ENCODE results near the gene HOXB1.

Gene HOXB1

DNA sequence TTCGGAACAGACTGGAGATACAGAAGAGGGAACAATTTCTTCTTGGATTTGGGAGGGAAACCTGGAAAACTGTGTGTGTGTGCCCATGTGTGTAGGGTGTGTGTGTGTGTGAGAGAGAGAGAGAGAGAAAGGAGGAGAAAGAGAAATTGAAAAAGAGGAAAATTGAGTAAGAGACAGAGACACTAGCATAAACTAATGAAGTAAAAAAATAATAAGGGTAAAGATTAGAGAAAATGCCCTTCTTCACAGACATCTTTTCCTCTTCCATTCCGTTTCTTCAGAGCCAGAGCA lies 28.0 kb upstream of the HOXB1 start:
- Histone ChIP-seq H3K4me2 (ENCODE audit: low read length) (no peak overlapping the region), H3K79me2 (no peaks in the 10 kb centered on the region), H3K27ac (no peak overlapping the region), H3K4me3 (ENCODE audit: low read depth, low read length) (no peak overlapping the region), H3K4me1 (no peaks in the 10 kb centered on the region), H3K36me3 (ENCODE audit: control insufficient read depth, insufficient read depth, low read length) (no peaks in the 10 kb centered on the region), H3K9ac (no peak overlapping the region), H2AFZ (no peak overlapping the region), H3K27me3 (ENCODE audit: control insufficient read depth, insufficient read depth, low read length) (no peaks in the 10 kb centered on the region), H3K9me3 (ENCODE audit: control insufficient read depth, low read length) (no peaks in the 10 kb centered on the region)
- no peak for TF ChIP-seq CTCF (IDR thresholded peaks at IDR 0.05)

DNA sequence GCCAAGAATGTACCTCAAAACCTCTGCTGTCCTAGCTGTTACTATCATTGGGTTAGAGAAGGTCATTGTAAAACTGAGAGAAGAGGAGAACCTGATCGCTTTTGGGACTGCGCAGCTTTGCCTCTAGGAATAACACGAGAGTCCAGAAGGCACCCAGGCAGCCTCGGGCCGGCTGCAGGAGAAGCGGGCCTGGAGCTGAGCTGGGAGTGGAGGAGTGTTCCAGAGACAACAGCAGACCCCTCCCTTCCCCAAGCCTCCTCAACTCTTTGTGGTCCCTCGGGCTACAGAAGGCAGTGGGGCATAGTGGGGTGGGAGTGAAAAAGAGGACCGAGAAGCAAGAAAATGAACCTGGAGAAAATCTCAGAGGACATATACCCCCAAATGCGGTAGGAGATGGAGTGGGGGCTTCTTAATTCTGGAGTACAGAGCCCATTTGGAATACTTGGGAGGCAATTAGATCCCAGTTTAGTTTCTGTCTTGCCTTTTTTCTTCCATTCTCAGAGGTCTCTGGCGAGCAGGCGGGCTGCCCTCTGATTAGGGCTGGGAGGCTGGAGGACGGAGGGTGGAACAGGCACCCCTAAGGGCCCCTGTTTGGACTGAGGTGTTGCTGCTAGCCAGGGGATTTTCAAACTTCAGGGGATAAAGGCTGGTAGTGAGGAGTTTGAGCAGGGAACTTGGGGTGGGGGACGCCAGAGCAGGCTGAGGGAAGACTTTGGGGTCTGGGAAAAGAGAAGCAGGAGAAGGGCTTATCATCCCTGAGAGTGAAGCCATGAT lies 27.4 kb upstream of the HOXB1 start:
- Histone ChIP-seq H3K36me3 (ENCODE audit: control insufficient read depth, insufficient read depth, low read length) (no peaks in the 10 kb centered on the region), H3K9ac (no peak overlapping the region), H3K9me3 (ENCODE audit: control insufficient read depth, low read length) (no peaks in the 10 kb centered on the region), H3K4me1 (no peaks in the 10 kb centered on the region), H3K79me2 (no peaks in the 10 kb centered on the region), H3K27me3 (ENCODE audit: control insufficient read depth, insufficient read depth, low read length) (no peaks in the 10 kb centered on the region), H3K4me2 (ENCODE audit: low read length) (no peak overlapping the region), H2AFZ (no peak overlapping the region), H3K27ac (no peak overlapping the region), H3K4me3 (ENCODE audit: low read depth, low read length) (no peak overlapping the region)
- TF ChIP-seq CTCF (IDR thresholded peaks at IDR 0.05) = no peak

DNA sequence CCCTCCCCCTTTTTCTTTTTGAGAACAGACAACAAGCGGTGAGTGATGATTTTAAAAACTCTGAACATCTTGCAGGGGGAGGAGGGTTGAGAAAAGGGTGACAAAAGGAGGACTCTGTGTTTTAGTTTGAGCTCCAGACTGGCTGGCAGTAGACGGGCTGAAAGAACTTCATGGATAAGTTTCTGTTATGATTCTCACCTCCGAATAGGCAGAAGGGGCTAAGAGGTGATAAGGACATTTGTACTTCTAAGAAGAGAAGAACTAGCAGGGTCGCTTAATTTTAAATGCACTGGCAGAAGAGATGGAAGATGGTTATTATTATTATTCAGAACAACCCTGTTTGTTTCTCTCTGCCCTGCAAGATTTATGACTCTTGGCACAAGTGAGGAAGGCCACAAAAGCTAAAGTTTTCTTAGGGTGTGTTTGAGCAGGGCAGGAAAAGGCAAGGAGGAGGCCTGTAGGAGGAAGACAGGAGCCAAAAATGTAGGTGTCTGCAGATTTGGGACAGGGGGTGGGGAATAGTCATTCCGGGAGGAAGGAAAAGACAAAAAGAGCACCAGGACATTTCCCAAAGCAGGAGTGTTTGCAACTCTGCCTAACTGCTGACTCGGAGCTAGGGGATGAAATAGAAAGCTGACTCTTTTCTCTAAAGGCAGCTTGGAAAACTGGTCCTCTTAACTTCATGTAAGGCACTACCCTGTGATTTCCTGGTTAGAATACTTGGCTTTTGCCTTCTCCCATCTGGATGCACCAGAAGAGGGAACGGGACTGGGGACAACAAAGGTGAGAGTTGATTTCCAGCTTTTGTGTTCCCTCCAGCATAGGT lies 26.0 kb upstream of the HOXB1 start:
- Histone ChIP-seq H3K9ac (no peak overlapping the region), H3K9me3 (ENCODE audit: control insufficient read depth, low read length) (no peaks in the 10 kb centered on the region), H3K4me2 (ENCODE audit: low read length) (peak overlapping the region; percentile 40), H3K27me3 (ENCODE audit: control insufficient read depth, insufficient read depth, low read length) (no peaks in the 10 kb centered on the region), H3K27ac (no peak overlapping the region), H2AFZ (no peak overlapping the region), H3K4me1 (no peaks in the 10 kb centered on the region), H3K36me3 (ENCODE audit: control insufficient read depth, insufficient read depth, low read length) (no peaks in the 10 kb centered on the region), H3K79me2 (no peaks in the 10 kb centered on the region), H3K4me3 (ENCODE audit: low read depth, low read length) (no peak overlapping the region)
- no peak for TF ChIP-seq CTCF (IDR thresholded peaks at IDR 0.05)

- no peak for TF ChIP-seq CTCF (IDR thresholded peaks at IDR 0.05)
- Histone ChIP-seq H3K4me3 (ENCODE audit: low read depth, low read length) (peak overlapping the region; percentile 19), H2AFZ (no peak overlapping the region), H3K4me1 (no peaks in the 10 kb centered on the region), H3K27ac (no peak overlapping the region), H3K79me2 (no peaks in the 10 kb centered on the region), H3K27me3 (ENCODE audit: control insufficient read depth, insufficient read depth, low read length) (no peaks in the 10 kb centered on the region), H3K36me3 (ENCODE audit: control insufficient read depth, insufficient read depth, low read length) (no peaks in the 10 kb centered on the region), H3K4me2 (ENCODE audit: low read length) (peak overlapping the region; percentile 53), H3K9ac (no peak overlapping the region), H3K9me3 (ENCODE audit: control insufficient read depth, low read length) (no peaks in the 10 kb centered on the region)
Measured at GRCh38 chr17:48556229-48556575, 25.4 kb upstream of the HOXB1 start.

Measured in parathyroid adenoma (tissue), 2 donors.